ENCODE measurements around the gene HS3ST1.

- TF ChIP-seq ZC3H10 (CRISPR knock-in tag; IDR thresholded peaks at IDR 0.05), result no peak
- TF ChIP-seq ISL1 (CRISPR knock-in tag; IDR thresholded peaks at IDR 0.05), result no peak
- no peak for TF ChIP-seq ESRRG (CRISPR knock-in tag; IDR thresholded peaks at IDR 0.05)
- TF ChIP-seq ZNF565 (CRISPR knock-in tag; conservative IDR thresholded peaks at IDR 0.05; ENCODE audit: low read depth), result no peak
- TF ChIP-seq ZFP30 (CRISPR knock-in tag; IDR thresholded peaks at IDR 0.05), result no peak
Measured at GRCh38 chr4:11463707-11464106, 35.0 kb upstream of the HS3ST1 start.

Measured in SK-N-SH treated with all-trans-retinoic acid at 6 μM for 48 hours (cell line).